ENCODE measurements around the gene SYPL1. TPM values are rescaled to one million over a fixed set of nuclear protein-coding genes. Genes with fewer than 3 reads are reported as not detected.
A peak's percentile ranks its signal among the peaks of the same experiment; 100 is the strongest.

SYPL1 gene
- total RNA-seq, 4 donors from 2014 or later: 83.6 to 135 (median 90.8) TPM

- Histone ChIP-seq H3K4me1 (peaks cover 53 to 71% (median 69%) of the 10 kb centered on the region in 4 donors), H3K4me3 (no peak overlapping the region), H3K27ac (replicated peaks in 1 of 4) (peak overlapping the region; percentile 1 to 36 (median 22))
Measured at GRCh38 chr7:106108991-106109390, 3.1 kb downstream of the SYPL1 start.

GRCh38 chr7:106104721-106105260 is 7.3 kb downstream of the SYPL1 start:
- H3K9me3 ChIP-seq: no peaks in the 10 kb centered on the region
- DNase-seq (ENCODE audit: extremely low spot score): no peak
- H3K27me3 ChIP-seq: no peaks in the 10 kb centered on the region
- H3K27ac ChIP-seq (replicated peaks in 1 of 4): no peak overlapping the region
- intact Hi-C loops (cut with DNase I): loop anchor here (10.0 kb wide), 1 partner anchor 50 kb away; no protein-coding TSS in a partner anchor
- no peak overlapping the region for H3K4me3 ChIP-seq
- 93% methylated on average over 2 of the region's 2 CpGs for WGBS
- peaks cover 67 to 87% (median 83%) of the 10 kb centered on the region in 4 donors for H3K4me1 ChIP-seq
- TF ChIP-seq POLR2A (IDR thresholded peaks at IDR 0.05; ENCODE audit: low read depth) (no peak), POLR2AphosphoS5 (IDR thresholded peaks at IDR 0.05) (no peak), EP300 (IDR thresholded peaks at IDR 0.05) (no peak), CTCF (IDR thresholded peaks at IDR 0.05) (no peak)
- peaks cover 0 to 4% (median 0%) of the 10 kb centered on the region in 4 donors for H3K36me3 ChIP-seq

More at GRCh38 chr7:106108991-106109390, 3.1 kb downstream of the SYPL1 start:
- no peak for DNase-seq (ENCODE audit: extremely low spot score)
- H3K9me3 ChIP-seq: no peaks in the 10 kb centered on the region
- peaks cover 0 to 4% (median 0%) of the 10 kb centered on the region in 4 donors for H3K36me3 ChIP-seq
- TF ChIP-seq POLR2AphosphoS5 (IDR thresholded peaks at IDR 0.05) (no peak), POLR2A (IDR thresholded peaks at IDR 0.05; ENCODE audit: low read depth) (no peak)
- no peaks in the 10 kb centered on the region for H3K27me3 ChIP-seq
- intact Hi-C loops (cut with DNase I): loop anchor here (10.0 kb wide), 1 partner anchor 46 kb away; no protein-coding TSS in a partner anchor
- WGBS: 74% methylated on average over 1 of the region's 1 CpG

- intact Hi-C loops (cut with DNase I): loop anchor here (10.0 kb wide), 1 partner anchor 52 kb away; no protein-coding TSS in a partner anchor
- Histone ChIP-seq H3K27ac (replicated peaks in 1 of 4) (no peak overlapping the region), H3K9me3 (no peaks in the 10 kb centered on the region), H3K27me3 (no peaks in the 10 kb centered on the region), H3K36me3 (peaks cover 0 to 9% (median 4%) of the 10 kb centered on the region in 4 donors), H3K4me3 (no peak overlapping the region), H3K4me1 (peaks cover 53 to 74% (median 69%) of the 10 kb centered on the region in 4 donors)
- no peak for TF ChIP-seq POLR2A (IDR thresholded peaks at IDR 0.05; ENCODE audit: low read depth)
- no peak for TF ChIP-seq CTCF (IDR thresholded peaks at IDR 0.05)
- no peak for TF ChIP-seq EP300 (IDR thresholded peaks at IDR 0.05)
- no peak for TF ChIP-seq POLR2AphosphoS5 (IDR thresholded peaks at IDR 0.05)
- DNase-seq (ENCODE audit: extremely low spot score): no peak
- WGBS: 93% methylated on average over 6 of the region's 6 CpGs
Measured at GRCh38 chr7:106102387-106102966, 9.6 kb downstream of the SYPL1 start.

- no peaks in the 10 kb centered on the region for H3K27me3 ChIP-seq
- TF ChIP-seq EP300 (IDR thresholded peaks at IDR 0.05): no peak
- no peaks in the 10 kb centered on the region for H3K9me3 ChIP-seq
- 83% methylated on average over 3 of the region's 3 CpGs for WGBS
- intact Hi-C loops (cut with DNase I): loop anchor here (10.0 kb wide), 1 partner anchor 53 kb away; no protein-coding TSS in a partner anchor
- no peak overlapping the region for H3K27ac ChIP-seq (replicated peaks in 1 of 4)
- no peak overlapping the region for H3K4me3 ChIP-seq
- H3K4me1 ChIP-seq: peaks cover 53 to 68% (median 64%) of the 10 kb centered on the region in 4 donors
- peaks cover 4 to 15% (median 12%) of the 10 kb centered on the region in 4 donors for H3K36me3 ChIP-seq
- no peak for DNase-seq (ENCODE audit: extremely low spot score)
Measured at GRCh38 chr7:106101726-106102125, 10.4 kb downstream of the SYPL1 start.

GRCh38 chr7:106100863-106101629 is 11.1 kb downstream of the SYPL1 start:
- intact Hi-C loops (cut with DNase I): loop anchor here (10.0 kb wide), 1 partner anchor 54 kb away; no protein-coding TSS in a partner anchor
- Histone ChIP-seq H3K36me3 (peaks cover 9 to 21% (median 16%) of the 10 kb centered on the region in 4 donors), H3K27ac (replicated peaks in 1 of 4) (no peak overlapping the region), H3K4me3 (no peak overlapping the region), H3K9me3 (no peaks in the 10 kb centered on the region), H3K27me3 (no peaks in the 10 kb centered on the region), H3K4me1 (peaks cover 52 to 68% (median 61%) of the 10 kb centered on the region in 4 donors)
- WGBS: 86% methylated on average over 5 of the region's 5 CpGs
- DNase-seq (ENCODE audit: extremely low spot score): no peak
- TF ChIP-seq POLR2A (IDR thresholded peaks at IDR 0.05; ENCODE audit: low read depth): no peak
- no peak for TF ChIP-seq POLR2AphosphoS5 (IDR thresholded peaks at IDR 0.05)
- TF ChIP-seq EP300 (IDR thresholded peaks at IDR 0.05): no peak
- TF ChIP-seq CTCF (IDR thresholded peaks at IDR 0.05): no peak

All from esophagus muscularis mucosa (tissue), 4 donors.